Measurements from ENCODE around the gene ZNF268. TPM values are rescaled to one million over a fixed set of nuclear protein-coding genes. Genes with fewer than 3 reads are reported as not detected.

The ZNF268 gene
- total and polyA plus RNA-seq, 4 donors, result 4.8 to 23.0 (median 10.7) TPM

GRCh38 chr12:133206390-133206789, 25.1 kb downstream of the ZNF268 start:
- Histone ChIP-seq H3K4me3 (ENCODE audit: low read depth in 1 of 3, low read length in 3 of 3) (peak overlapping the region in 2 of 3 donors; percentile 62 to 63), H3K4me1 (ENCODE audit: control insufficient read depth in 4 of 4, insufficient read depth in 4 of 4, low read length in 3 of 4) (no peaks in the 10 kb centered on the region), H3K9ac (ENCODE audit: low read depth in 1 of 2, low read length in 2 of 2) (no peak overlapping the region), H3K9me3 (ENCODE audit: control insufficient read depth in 4 of 4, low read length in 3 of 4) (peaks cover 61 to 96% (median 78%) of the 10 kb centered on the region in 4 donors), H3K27ac (ENCODE audit: low read depth in 1 of 2, low read length in 2 of 2) (no peak overlapping the region), H3K36me3 (ENCODE audit: control insufficient read depth in 4 of 4, insufficient read depth in 3 of 4, low read depth in 1 of 4, low read length in 3 of 4) (peaks cover 3 to 24% (median 21%) of the 10 kb centered on the region in 4 donors), H3K27me3 (ENCODE audit: control insufficient read depth in 4 of 4, insufficient read depth in 4 of 4, low read length in 3 of 4) (no peaks in the 10 kb centered on the region)
- 99% methylated on average over 2 of the region's 2 CpGs for WGBS
- TF ChIP-seq GABPA (IDR thresholded peaks at IDR 0.05 in 1 of 2, conservative IDR thresholded peaks at IDR 0.05 in 1 of 2) (no peak), ZBTB33 (IDR thresholded peaks at IDR 0.05) (no peak), HNF4A (conservative IDR thresholded peaks at IDR 0.05) (no peak), TAF1 (conservative IDR thresholded peaks at IDR 0.05) (no peak), MAX (IDR thresholded peaks at IDR 0.05) (no peak), FOXA2 (IDR thresholded peaks at IDR 0.05) (no peak), NR2F2 (IDR thresholded peaks at IDR 0.05) (no peak), RXRA (IDR thresholded peaks at IDR 0.05) (no peak), HNF4G (IDR thresholded peaks at IDR 0.05) (no peak), CTCF (IDR thresholded peaks at IDR 0.05; ENCODE audit: low read depth, low read length, missing input control) (no peak), EGR1 (IDR thresholded peaks at IDR 0.05; ENCODE audit: low read depth in 2 of 2) (no peak), JUND (IDR thresholded peaks at IDR 0.05) (no peak), SP1 (IDR thresholded peaks at IDR 0.05) (no peak), ATF3 (IDR thresholded peaks at IDR 0.05) (no peak), RAD21 (IDR thresholded peaks at IDR 0.05) (no peak), YY1 (IDR thresholded peaks at IDR 0.05) (no peak), REST (IDR thresholded peaks at IDR 0.05) (no peak), FOXA1 (IDR thresholded peaks at IDR 0.05) (no peak)
- DNase-seq (ENCODE audit: low spot score), result no peak

Data from liver (tissue), 9 donors.